Pancreas (tissue), 10 donors: Measurements from ENCODE around the gene OR51A7. TPM values are rescaled to one million over a fixed set of nuclear protein-coding genes. Genes with fewer than 3 reads are reported as not detected.

Experiments
- ATAC-seq, 4 donors: fragments of 200-7000 bp; cut with Tn5 transposase; one replicate each; pipeline versions ENCODE4 v1.8.0 to v1.9.1; 2020; ENCODE audit warnings: mild to moderate bottlenecking in 4 of 4, moderate library complexity in 4 of 4
- DNase-seq, 6 donors: peaks; one replicate each; pipeline ENCODE4 v3.0.0-alpha.2; 2020
- FAIRE-seq: peaks from 2 replicates; lab custom pipeline; 2012; peaks lifted over from hg19 to GRCh38; lab: Jason Lieb, UNC
- H3K27ac ChIP-seq, 4 donors: fragments of 200-600 bp; sonication (generic); 1 replicate in 3 of 4; 2 replicates in 1 of 4; pipeline versions ENCODE4 v1.5.0 to v1.8.0; 2020
- H3K27me3 ChIP-seq, 4 donors: fragments of 200-600 bp; one replicate each; pipeline ENCODE4 v1.8.0; 2021
- H3K36me3 ChIP-seq, 3 donors: fragments of 200-600 bp; sonication (generic) in 1 of 3; one replicate each; pipeline versions ENCODE4 v1.5.0 to v1.8.0; 2020 to 2021
- H3K4me1 ChIP-seq, 3 donors: fragments of 200-600 bp; one replicate each; pipeline ENCODE4 v1.8.0; 2021
- H3K4me3 ChIP-seq, 4 donors: fragments of 200-600 bp; sonication (generic) in 2 of 4; one replicate each; pipeline versions ENCODE4 v1.5.0 to v1.8.0; 2020 to 2021
- H3K9me3 ChIP-seq, 4 donors: fragments of 200-600 bp; one replicate each; pipeline ENCODE4 v1.8.0; 2021
- WGBS, 2 donors: extraction: QIAGEN DNeasy Blood & Tissue Kit; methylation state at CpG; one replicate each; pipeline ENCODE4 v1.1.7; 2013; 5-methylcytosine and 5-hydroxymethylcytosine counted together
- intact Hi-C, 3 donors: fragments of 100-400 bp; cut with DNase I; formaldehyde crosslinking; loops; one replicate each; pipeline versions ENCODE4 v1.11.1 to v1.14.2; 2022
- polyA plus RNA-seq, 2 donors: library from polyadenylated mRNA; stranded (reverse); fragments of 200-250 nt; gene quantifications; one replicate each; pipeline ENCODE4 v1.2.3, GENCODE V29; 2013
- total RNA-seq, 6 donors: library from RNA; stranded (reverse); fragmentation: NEBNext Ultra II Directional in 4 of 6; extraction: Animal tissue kit (Norgen Biotek cat#: 25700) in 4 of 6; gene quantifications; one replicate each; pipeline versions ENCODE4 v1.2.1 to v1.2.4, GENCODE V29; 2021 to 2023
- TF ChIP-seq, protein P1 (sequence below), 4 donors: fragments of 200-600 bp; sonication (generic) in 3 of 4; IDR thresholded peaks; one replicate each; pipeline versions ENCODE4 v1.5.0 to v1.8.0; 2021; ENCODE audit warnings: antibody characterized with exemption in 4 of 4
- donor health status: healthy with polysubstance abuse.
- donor health status: DM: no; HTN: no; CAD: no; lungs with moderate emphysema.
- donor health status: DM: no; HTN: no; CAD: no.
- donor health status: control.
- donor health status: control.
- donor health status: Bipolar disorder and iron deficiency.
- donor health status: DM: yes; HTN: yes; CAD: no.
- donor health status: DM: no; HTN: no; CAD: no.
- donor health status: DM: no; HTN: no; CAD: no.
- donor health status: DM: yes; HTN: yes; CAD: no.

The OR51A7 gene
- total and polyA plus RNA-seq, 8 donors, result not detected

DNA sequence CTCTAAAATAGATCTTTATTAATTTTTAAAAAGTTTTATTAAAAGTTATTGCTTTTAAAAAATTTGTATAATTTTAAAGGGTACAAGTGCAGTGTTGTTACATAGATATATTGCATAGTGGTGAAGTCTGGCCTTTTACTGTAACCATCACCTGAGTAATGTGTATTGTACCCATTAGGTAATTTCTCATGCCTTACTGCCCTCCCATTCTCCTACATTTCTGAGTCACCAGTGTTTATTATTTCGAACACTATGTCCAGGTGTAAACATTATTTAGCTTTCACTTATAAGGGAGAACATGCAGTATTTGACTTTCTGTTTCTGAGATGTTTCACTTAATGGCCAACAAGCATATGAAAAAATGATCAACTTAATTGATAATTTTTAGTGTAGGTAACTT lies 18.2 kb downstream of the OR51A7 start:
- ATAC-seq, result no peak
- FAIRE-seq, result no peak
- WGBS, 2 donors, result 61 to 80% methylated on average over 1 of the region's 1 CpG
- Histone ChIP-seq H3K36me3 (no peaks in the 10 kb centered on the region), H3K4me1 (no peaks in the 10 kb centered on the region), H3K9me3 (no peaks in the 10 kb centered on the region), H3K27me3 (no peaks in the 10 kb centered on the region), H3K4me3 (no peak overlapping the region), H3K27ac (no peak overlapping the region)
- TF ChIP-seq, protein P1, sequence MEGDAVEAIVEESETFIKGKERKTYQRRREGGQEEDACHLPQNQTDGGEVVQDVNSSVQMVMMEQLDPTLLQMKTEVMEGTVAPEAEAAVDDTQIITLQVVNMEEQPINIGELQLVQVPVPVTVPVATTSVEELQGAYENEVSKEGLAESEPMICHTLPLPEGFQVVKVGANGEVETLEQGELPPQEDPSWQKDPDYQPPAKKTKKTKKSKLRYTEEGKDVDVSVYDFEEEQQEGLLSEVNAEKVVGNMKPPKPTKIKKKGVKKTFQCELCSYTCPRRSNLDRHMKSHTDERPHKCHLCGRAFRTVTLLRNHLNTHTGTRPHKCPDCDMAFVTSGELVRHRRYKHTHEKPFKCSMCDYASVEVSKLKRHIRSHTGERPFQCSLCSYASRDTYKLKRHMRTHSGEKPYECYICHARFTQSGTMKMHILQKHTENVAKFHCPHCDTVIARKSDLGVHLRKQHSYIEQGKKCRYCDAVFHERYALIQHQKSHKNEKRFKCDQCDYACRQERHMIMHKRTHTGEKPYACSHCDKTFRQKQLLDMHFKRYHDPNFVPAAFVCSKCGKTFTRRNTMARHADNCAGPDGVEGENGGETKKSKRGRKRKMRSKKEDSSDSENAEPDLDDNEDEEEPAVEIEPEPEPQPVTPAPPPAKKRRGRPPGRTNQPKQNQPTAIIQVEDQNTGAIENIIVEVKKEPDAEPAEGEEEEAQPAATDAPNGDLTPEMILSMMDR (IDR thresholded peaks at IDR 0.05), result no peak
- no peak for DNase-seq
- intact Hi-C loops, result no loop called here

DNA sequence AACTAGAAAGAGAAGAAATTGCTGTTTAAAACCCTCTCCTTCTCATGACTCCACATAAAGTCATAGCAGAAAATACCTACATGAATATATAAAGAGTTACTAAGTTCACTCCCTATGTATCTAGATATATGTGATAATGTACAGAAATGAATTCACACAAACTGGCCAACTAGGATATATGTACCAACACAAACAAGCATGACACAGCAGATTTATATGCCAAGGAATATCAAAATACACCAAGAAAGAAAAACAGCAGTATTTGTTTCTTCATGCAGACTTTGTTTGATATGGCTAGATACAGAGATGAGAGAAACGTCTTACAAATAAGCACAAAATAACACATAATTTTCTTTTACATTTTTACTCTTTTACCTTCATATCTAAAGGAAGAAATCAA lies 18.7 kb downstream of the OR51A7 start:
- H3K4me3 ChIP-seq, result no peak overlapping the region
- no peaks in the 10 kb centered on the region for H3K36me3 ChIP-seq
- no peaks in the 10 kb centered on the region for H3K27me3 ChIP-seq
- TF ChIP-seq, protein P1 (IDR thresholded peaks at IDR 0.05), result no peak
- H3K9me3 ChIP-seq, result no peaks in the 10 kb centered on the region
- H3K27ac ChIP-seq, result no peak overlapping the region
- intact Hi-C loops, result no loop called here
- 27 to 38% methylated on average over 1 of the region's 1 CpG for WGBS, 2 donors
- DNase-seq, result no peak
- no peak for FAIRE-seq
- no peak for ATAC-seq
- H3K4me1 ChIP-seq, result no peaks in the 10 kb centered on the region

DNA sequence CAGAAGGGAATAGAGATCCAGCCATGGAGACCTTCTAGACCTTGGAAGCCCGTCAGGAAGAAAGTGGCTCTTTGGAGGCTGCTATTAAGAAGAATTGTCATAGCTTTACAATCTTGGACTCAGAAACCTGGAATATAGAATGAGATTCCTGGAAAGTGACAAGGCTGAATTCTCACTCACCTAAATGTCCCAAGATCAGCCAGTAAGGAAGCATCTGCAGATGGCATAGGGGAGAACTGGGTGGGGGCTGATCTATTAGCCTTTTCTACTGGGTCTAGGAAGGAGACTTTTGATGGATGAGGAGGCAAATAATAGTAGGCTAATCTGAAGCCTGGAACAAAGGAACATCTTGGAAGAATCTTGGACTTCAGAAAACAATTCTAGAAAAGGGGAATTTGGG lies 20.7 kb downstream of the OR51A7 start, which contains the start of gene OR51G1:
OR51G1 (minus strand) TSS at position 101 of the 400 bp plus-strand sequence; CDS start at position 101, 0 bp downstream.
- no peak for FAIRE-seq
- WGBS, 2 donors, result 60 to 85% methylated on average over 1 of the region's 1 CpG

DNA sequence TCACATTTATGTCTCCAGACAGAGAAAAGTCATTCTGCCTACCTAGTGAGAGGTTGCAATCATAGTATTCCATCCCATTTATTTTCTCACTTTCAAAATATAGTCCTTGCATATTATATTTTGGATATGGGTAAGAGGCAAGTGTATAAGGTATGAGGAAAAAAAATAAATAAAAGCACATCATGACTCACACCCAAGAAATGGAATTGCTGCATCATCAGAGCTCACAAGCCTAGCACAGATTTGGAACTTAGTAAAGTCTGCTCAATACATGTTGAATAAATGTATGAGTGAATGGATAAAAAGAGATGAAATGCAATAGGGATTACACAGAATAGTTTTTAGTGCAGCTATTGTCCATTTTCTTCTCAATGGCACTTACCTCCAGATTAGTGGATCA lies 23.0 kb downstream of the OR51A7 start:
- no peak for FAIRE-seq
- H3K9me3 ChIP-seq, result no peaks in the 10 kb centered on the region
- intact Hi-C loops, result no loop called here

More for the DNA sequence above, 20.7 kb downstream of the OR51A7 start, which contains the start of gene OR51G1:
- Histone ChIP-seq H3K27ac (no peak within 1 kb of the TSS), H3K9me3 (no peaks in the 10 kb centered on the region), H3K36me3 (no peaks in the 10 kb centered on the region), H3K27me3 (no peaks in the 10 kb centered on the region), H3K4me3 (no peak within 1 kb of the TSS), H3K4me1 (no peaks in the 10 kb centered on the region)
- TF ChIP-seq, protein P1 (IDR thresholded peaks at IDR 0.05), result no peak
- DNase-seq (no peak), ATAC-seq (no peak)
- intact Hi-C loops, result no loop called here

DNA sequence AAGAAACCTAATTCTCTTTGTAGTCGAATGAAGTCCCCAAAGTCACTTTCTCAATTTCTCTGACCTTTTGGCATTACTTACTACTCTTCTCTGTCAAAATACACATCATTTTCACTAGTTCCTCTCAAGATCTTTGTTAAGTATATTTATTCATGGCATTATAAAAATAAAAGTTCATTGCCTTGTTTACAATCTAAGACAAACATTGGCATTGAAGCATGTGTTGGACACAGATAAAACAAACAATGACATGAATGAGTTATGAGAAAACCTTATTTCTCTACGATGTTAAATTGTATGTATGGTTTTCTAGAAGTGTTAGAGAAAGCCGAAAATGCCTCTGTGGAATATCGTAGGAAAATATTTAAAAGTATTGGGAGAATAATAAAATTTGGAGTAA lies 29.2 kb downstream of the OR51A7 start:
- Histone ChIP-seq H3K4me1 (no peaks in the 10 kb centered on the region), H3K27me3 (no peaks in the 10 kb centered on the region), H3K36me3 (no peaks in the 10 kb centered on the region), H3K27ac (no peak overlapping the region), H3K9me3 (no peaks in the 10 kb centered on the region), H3K4me3 (no peak overlapping the region)
- FAIRE-seq, result no peak
- 65 to 71% methylated on average over 4 of the region's 4 CpGs for WGBS, 2 donors
- TF ChIP-seq, protein P1 (IDR thresholded peaks at IDR 0.05), result no peak
- no peak for ATAC-seq
- no peak for DNase-seq
- intact Hi-C loops, result no loop called here

More for the DNA sequence above, 23.0 kb downstream of the OR51A7 start:
- TF ChIP-seq, protein P1 (IDR thresholded peaks at IDR 0.05), result no peak
- Histone ChIP-seq H3K27ac (no peak overlapping the region), H3K4me1 (no peaks in the 10 kb centered on the region), H3K27me3 (no peaks in the 10 kb centered on the region), H3K36me3 (no peaks in the 10 kb centered on the region), H3K4me3 (no peak overlapping the region)
- no peak for ATAC-seq
- no peak for DNase-seq
